Stimulated activated naive CD8-positive, alpha-beta T cell treated with anti-CD3 and anti-CD28 coated beads, Interleukin-15, Interleukin-2, amounts not matched to agents 100 U/mL and 50 U/mL, for 24 hours (primary cell): ENCODE results near the gene FAM168A.

Experiments
- ATAC-seq: fragments of 150-1000 bp; cut with Tn5 transposase; one replicate; pipeline ENCODE4 v1.10.0; 2021
- DNase-seq: peaks from one replicate; pipeline ENCODE4 v3.0.0; 2021

FAM168A gene

GRCh38 chr11:73555615-73556014 is 42.3 kb downstream of the FAM168A start:
- no peak for ATAC-seq
- no peak for DNase-seq

GRCh38 chr11:73554671-73555320 is 43.1 kb downstream of the FAM168A start:
- DNase-seq (no peak), ATAC-seq (no peak)

- no peak for ATAC-seq
- DNase-seq = no peak
Measured at GRCh38 chr11:73553266-73553665, 44.6 kb downstream of the FAM168A start.

GRCh38 chr11:73551677-73552076 is 46.2 kb downstream of the FAM168A start:
- DNase-seq (no peak), ATAC-seq (no peak)

- DNase-seq (no peak), ATAC-seq (no peak)
Measured at GRCh38 chr11:73549376-73549775, 48.5 kb downstream of the FAM168A start.

GRCh38 chr11:73547706-73548595 is 50.0 kb downstream of the FAM168A start:
- DNase-seq = no peak
- no peak for ATAC-seq

- no peak for DNase-seq
- no peak for ATAC-seq
Measured at GRCh38 chr11:73542175-73542574, 55.7 kb downstream of the FAM168A start.

- DNase-seq (no peak), ATAC-seq (no peak)
Measured at GRCh38 chr11:73539506-73540084, 58.3 kb downstream of the FAM168A start.

- ATAC-seq (peak; percentile 61), DNase-seq (no peak)
Measured at GRCh38 chr11:73538381-73538872, 59.5 kb downstream of the FAM168A start.

- DNase-seq (no peak), ATAC-seq (no peak)
Measured at GRCh38 chr11:73537969-73538368, 59.9 kb downstream of the FAM168A start.

GRCh38 chr11:73536961-73537360 is 61.0 kb downstream of the FAM168A start:
- DNase-seq (no peak), ATAC-seq (no peak)

- no peak for ATAC-seq
- no peak for DNase-seq
Measured at GRCh38 chr11:73532310-73532709, 65.6 kb downstream of the FAM168A start.

- DNase-seq = no peak
- ATAC-seq = no peak
Measured at GRCh38 chr11:73531386-73531785, 66.5 kb downstream of the FAM168A start.

GRCh38 chr11:73530109-73530508 is 67.8 kb downstream of the FAM168A start:
- ATAC-seq (no peak), DNase-seq (no peak)

GRCh38 chr11:73529204-73529530 is 68.7 kb downstream of the FAM168A start:
- DNase-seq = no peak
- no peak for ATAC-seq

GRCh38 chr11:73528483-73529203 is 69.3 kb downstream of the FAM168A start:
- DNase-seq (no peak), ATAC-seq (no peak)

- no peak for DNase-seq
- ATAC-seq = no peak
Measured at GRCh38 chr11:73528013-73528412, 69.9 kb downstream of the FAM168A start.

- DNase-seq (no peak), ATAC-seq (no peak)
Measured at GRCh38 chr11:73525611-73526010, 72.3 kb downstream of the FAM168A start.

GRCh38 chr11:73524774-73525173 is 73.1 kb downstream of the FAM168A start:
- ATAC-seq (no peak), DNase-seq (no peak)

GRCh38 chr11:73521621-73522020 is 76.3 kb downstream of the FAM168A start:
- DNase-seq = no peak
- ATAC-seq = peak; percentile 90

GRCh38 chr11:73520353-73521061 is 77.4 kb downstream of the FAM168A start:
- DNase-seq (no peak), ATAC-seq (no peak)

- ATAC-seq = no peak
- DNase-seq = no peak
Measured at GRCh38 chr11:73519266-73519665, 78.6 kb downstream of the FAM168A start.
